Naive B cell (primary cell): ENCODE measurements around the gene CRYBB2. TPM values are rescaled to one million over a fixed set of nuclear protein-coding genes. Genes with fewer than 3 reads are reported as not detected.

Source experiments
- ATAC-seq, 2 donors: fragments of 150-1000 bp; cut with Tn5 transposase; 2 replicates each; pipeline ENCODE4 v1.10.0; 2021; ENCODE audit warnings: low read depth in 2 of 2, mild to moderate bottlenecking in 2 of 2, moderate library complexity in 2 of 2
- DNase-seq: peaks from one replicate; pipeline ENCODE4 v3.0.0; 2022
- H3K27ac Mint-ChIP-seq, 6 donors: one replicate each; pipeline ENCODE4 v1.8.0; 2020 to 2022; ENCODE audit warnings: mild to moderate bottlenecking in 6 of 6, mixed read lengths in 6 of 6, moderate library complexity in 5 of 6, inconsistent platforms in 2 of 6
- H3K27me3 Mint-ChIP-seq, 3 donors: one replicate each; pipeline ENCODE4 v1.8.0; 2021 to 2022; ENCODE audit warnings: mixed read lengths in 3 of 3, mild to moderate bottlenecking in 1 of 3
- H3K36me3 Mint-ChIP-seq, 2 donors: one replicate each; pipeline ENCODE4 v1.8.0; 2020 to 2022; ENCODE audit warnings: mixed read lengths in 2 of 2, inconsistent platforms in 1 of 2, mild to moderate bottlenecking in 1 of 2
- H3K4me1 Mint-ChIP-seq, 3 donors: one replicate each; pipeline ENCODE4 v1.8.0; 2020 to 2022; ENCODE audit warnings: mixed read lengths in 3 of 3, inconsistent platforms in 1 of 3, mild to moderate bottlenecking in 1 of 3, moderate library complexity in 1 of 3
- H3K4me3 Mint-ChIP-seq, 8 donors: one replicate each; pipeline ENCODE4 v1.8.0; 2020 to 2022; ENCODE audit warnings: mild to moderate bottlenecking in 8 of 8, mixed read lengths in 8 of 8, moderate library complexity in 8 of 8, inconsistent platforms in 2 of 8
- H3K9me3 Mint-ChIP-seq, 7 donors: one replicate each; pipeline ENCODE4 v1.8.0; 2020 to 2022; ENCODE audit warnings: mixed read lengths in 7 of 7, mild to moderate bottlenecking in 5 of 7, inconsistent platforms in 2 of 7, moderate library complexity in 1 of 7
- polyA plus RNA-seq, 6 donors: library from polyadenylated mRNA; unstranded; fragments of 300-500 nt; fragmentation: Illumina TruSeq; gene quantifications; one replicate each; pipeline ENCODE4 v1.2.3, GENCODE V29; 2021; ENCODE audit warnings: low read depth in 6 of 6

Gene CRYBB2
- polyA plus RNA-seq, 6 donors from 2014 or later: not detected

- no peak for ATAC-seq
- H3K4me1 Mint-ChIP-seq: no peaks in the 10 kb centered on the region
- H3K9me3 Mint-ChIP-seq: peaks cover 4 to 12% (median 8%) of the 10 kb centered on the region in 7 donors
- peaks cover 0 to 9% of the 10 kb centered on the region in 2 donors for H3K36me3 Mint-ChIP-seq
- H3K27me3 Mint-ChIP-seq: peaks cover 4 to 16% (median 8%) of the 10 kb centered on the region in 3 donors
- no peak overlapping the region for H3K27ac Mint-ChIP-seq
- H3K4me3 Mint-ChIP-seq: no peak overlapping the region
- DNase-seq: no peak
Measured at GRCh38 chr22:25183949-25184619, 35.4 kb upstream of the CRYBB2 start.

GRCh38 chr22:25186140-25186539, 33.3 kb upstream of the CRYBB2 start:
- Mint-ChIP-seq H3K4me1 (no peaks in the 10 kb centered on the region), H3K9me3 (peaks cover 0 to 4% (median 2%) of the 10 kb centered on the region in 7 donors), H3K36me3 (no peaks in the 10 kb centered on the region), H3K4me3 (no peak overlapping the region), H3K27ac (no peak overlapping the region), H3K27me3 (peaks cover 0 to 21% (median 8%) of the 10 kb centered on the region in 3 donors)
- ATAC-seq: no peak
- no peak for DNase-seq

- peak overlapping the region in 1 of 6 donors; percentile 41 for H3K27ac Mint-ChIP-seq
- peaks cover 0 to 2% (median 0%) of the 10 kb centered on the region in 7 donors for H3K9me3 Mint-ChIP-seq
- peaks cover 0 to 16% (median 2%) of the 10 kb centered on the region in 3 donors for H3K27me3 Mint-ChIP-seq
- H3K4me1 Mint-ChIP-seq: no peaks in the 10 kb centered on the region
- H3K36me3 Mint-ChIP-seq: no peaks in the 10 kb centered on the region
- ATAC-seq: no peak
- DNase-seq: no peak
- H3K4me3 Mint-ChIP-seq: no peak overlapping the region
Measured at GRCh38 chr22:25187469-25187868, 32.0 kb upstream of the CRYBB2 start.

GRCh38 chr22:25192406-25192805, 27.0 kb upstream of the CRYBB2 start:
- no peak overlapping the region for H3K4me3 Mint-ChIP-seq
- ATAC-seq (no peak), DNase-seq (no peak)
- H3K27me3 Mint-ChIP-seq: peaks cover 0 to 11% (median 6%) of the 10 kb centered on the region in 3 donors
- no peaks in the 10 kb centered on the region for H3K4me1 Mint-ChIP-seq
- no peaks in the 10 kb centered on the region for H3K9me3 Mint-ChIP-seq
- H3K36me3 Mint-ChIP-seq: no peaks in the 10 kb centered on the region
- H3K27ac Mint-ChIP-seq: no peak overlapping the region

GRCh38 chr22:25193130-25193529, 26.3 kb upstream of the CRYBB2 start:
- H3K4me1 Mint-ChIP-seq: no peaks in the 10 kb centered on the region
- no peak for DNase-seq
- H3K27ac Mint-ChIP-seq: no peak overlapping the region
- no peak for ATAC-seq
- no peaks in the 10 kb centered on the region for H3K36me3 Mint-ChIP-seq
- no peak overlapping the region for H3K4me3 Mint-ChIP-seq
- H3K9me3 Mint-ChIP-seq: no peaks in the 10 kb centered on the region
- H3K27me3 Mint-ChIP-seq: peaks cover 0 to 11% (median 6%) of the 10 kb centered on the region in 3 donors

GRCh38 chr22:25193548-25193947, 25.9 kb upstream of the CRYBB2 start:
- DNase-seq (no peak), ATAC-seq (no peak)
- Mint-ChIP-seq H3K4me3 (no peak overlapping the region), H3K4me1 (no peaks in the 10 kb centered on the region), H3K9me3 (no peaks in the 10 kb centered on the region), H3K27me3 (peaks cover 0 to 11% (median 6%) of the 10 kb centered on the region in 3 donors), H3K36me3 (no peaks in the 10 kb centered on the region), H3K27ac (no peak overlapping the region)

- Mint-ChIP-seq H3K9me3 (no peaks in the 10 kb centered on the region), H3K4me3 (no peak overlapping the region), H3K36me3 (no peaks in the 10 kb centered on the region), H3K27ac (no peak overlapping the region), H3K27me3 (peaks cover 0 to 10% (median 6%) of the 10 kb centered on the region in 3 donors), H3K4me1 (no peaks in the 10 kb centered on the region)
- DNase-seq: no peak
- no peak for ATAC-seq
Measured at GRCh38 chr22:25196326-25196725, 23.1 kb upstream of the CRYBB2 start.

- H3K4me1 Mint-ChIP-seq: no peaks in the 10 kb centered on the region
- peak overlapping the region in 3 of 6 donors; percentile 6 to 57 (median 27) for H3K27ac Mint-ChIP-seq
- H3K27me3 Mint-ChIP-seq: peaks cover 5 to 10% (median 6%) of the 10 kb centered on the region in 3 donors
- H3K4me3 Mint-ChIP-seq: no peak overlapping the region
- no peaks in the 10 kb centered on the region for H3K9me3 Mint-ChIP-seq
- ATAC-seq: no peak
- no peaks in the 10 kb centered on the region for H3K36me3 Mint-ChIP-seq
- no peak for DNase-seq
Measured at GRCh38 chr22:25197340-25197739, 22.1 kb upstream of the CRYBB2 start.

GRCh38 chr22:25199731-25200520, 19.5 kb upstream of the CRYBB2 start, which contains the start of gene CRYBB3:
TSS of gene CRYBB3 (plus strand) at chr22:25199858. CDS start at chr22:25201397, 1,539 bp downstream.
- no peaks in the 10 kb centered on the region for H3K4me1 Mint-ChIP-seq
- H3K27me3 Mint-ChIP-seq: peaks cover 6 to 10% (median 8%) of the 10 kb centered on the region in 3 donors
- H3K4me3 Mint-ChIP-seq: no peak within 1 kb of the TSS
- no peak for ATAC-seq
- H3K36me3 Mint-ChIP-seq: no peaks in the 10 kb centered on the region
- peak within 1 kb of the TSS in 1 of 6 donors; percentile 53 for H3K27ac Mint-ChIP-seq
- H3K9me3 Mint-ChIP-seq: no peaks in the 10 kb centered on the region
- no peak for DNase-seq

- H3K27ac Mint-ChIP-seq: no peak overlapping the region
- ATAC-seq: no peak
- no peak for DNase-seq
- no peaks in the 10 kb centered on the region for H3K9me3 Mint-ChIP-seq
- H3K4me1 Mint-ChIP-seq: no peaks in the 10 kb centered on the region
- no peak overlapping the region for H3K4me3 Mint-ChIP-seq
- no peaks in the 10 kb centered on the region for H3K36me3 Mint-ChIP-seq
- peaks cover 6 to 10% (median 8%) of the 10 kb centered on the region in 3 donors for H3K27me3 Mint-ChIP-seq
Measured at GRCh38 chr22:25200967-25201366, 18.5 kb upstream of the CRYBB2 start.

- H3K4me3 Mint-ChIP-seq: no peak overlapping the region
- H3K4me1 Mint-ChIP-seq: no peaks in the 10 kb centered on the region
- ATAC-seq (no peak), DNase-seq (no peak)
- peaks cover 5 to 12% (median 6%) of the 10 kb centered on the region in 3 donors for H3K27me3 Mint-ChIP-seq
- H3K36me3 Mint-ChIP-seq: no peaks in the 10 kb centered on the region
- H3K27ac Mint-ChIP-seq: no peak overlapping the region
- H3K9me3 Mint-ChIP-seq: no peaks in the 10 kb centered on the region
Measured at GRCh38 chr22:25201557-25202273, 17.7 kb upstream of the CRYBB2 start.

- Mint-ChIP-seq H3K27me3 (peaks cover 4 to 17% (median 8%) of the 10 kb centered on the region in 3 donors), H3K36me3 (no peaks in the 10 kb centered on the region), H3K4me1 (no peaks in the 10 kb centered on the region), H3K9me3 (no peaks in the 10 kb centered on the region), H3K27ac (peak overlapping the region in 2 of 6 donors; percentile 44), H3K4me3 (no peak overlapping the region)
- no peak for ATAC-seq
- peak; percentile 16 for DNase-seq
Measured at GRCh38 chr22:25202290-25202921, 17.0 kb upstream of the CRYBB2 start.

- no peaks in the 10 kb centered on the region for H3K4me1 Mint-ChIP-seq
- H3K36me3 Mint-ChIP-seq: no peaks in the 10 kb centered on the region
- H3K27ac Mint-ChIP-seq: no peak overlapping the region
- peaks cover 0 to 5% (median 0%) of the 10 kb centered on the region in 7 donors for H3K9me3 Mint-ChIP-seq
- H3K27me3 Mint-ChIP-seq: peaks cover 9 to 24% (median 14%) of the 10 kb centered on the region in 3 donors
- peak overlapping the region in 1 of 8 donors; percentile 57 for H3K4me3 Mint-ChIP-seq
- no peak for ATAC-seq
- DNase-seq: no peak
Measured at GRCh38 chr22:25203082-25203481, 16.4 kb upstream of the CRYBB2 start.
